ENCODE measurements around the gene NR4A3.

NR4A3 gene

DNA sequence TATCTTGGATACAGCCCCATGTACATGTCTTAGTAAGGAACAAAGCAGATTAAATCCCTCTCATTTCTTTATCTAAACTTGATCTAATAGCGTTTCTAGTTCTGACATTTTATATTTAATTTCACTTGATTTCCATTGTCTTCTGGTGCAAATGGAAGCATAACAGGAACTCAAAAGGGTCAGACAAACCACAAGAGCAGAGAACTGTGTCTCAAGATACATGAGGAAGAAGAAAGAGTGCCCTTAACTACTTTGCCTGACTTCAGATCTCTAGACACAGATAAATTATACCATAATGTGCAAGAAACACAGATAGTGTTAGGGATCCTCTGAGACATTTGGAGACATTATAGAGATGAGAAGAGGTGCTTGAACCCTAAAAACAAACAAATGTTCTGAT lies 64.1 kb downstream of the NR4A3 start:
- DNase-seq: no peak

DNA sequence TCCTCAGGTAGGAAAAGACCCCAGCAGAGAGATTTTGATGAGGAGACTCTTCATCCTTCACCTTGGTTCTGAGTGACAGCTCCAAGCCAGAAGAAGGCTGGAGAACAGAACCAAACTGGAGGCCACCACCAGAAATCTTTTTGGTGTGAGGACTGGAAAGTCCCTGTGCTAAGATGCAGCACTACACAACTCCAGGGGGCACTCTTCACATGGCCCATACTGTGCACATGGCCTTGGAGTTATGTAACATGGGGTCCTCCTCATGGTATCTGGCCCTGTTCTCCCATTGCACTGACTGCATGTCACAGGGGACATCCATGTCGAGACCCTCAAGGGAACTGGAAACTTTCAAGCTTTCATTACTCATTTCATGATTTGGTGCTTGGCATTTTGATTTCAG lies 67.4 kb downstream of the NR4A3 start:
- no peak for DNase-seq

- DNase-seq: no peak
Observed at GRCh38 chr9:99894826-99895225, 73.1 kb downstream of the NR4A3 start.

- no peak for DNase-seq
Observed at GRCh38 chr9:99895510-99895909, 73.8 kb downstream of the NR4A3 start.

GRCh38 chr9:99896119-99896518 lies 74.4 kb downstream of the NR4A3 start:
- DNase-seq: no peak

- no peak for DNase-seq
Observed at GRCh38 chr9:99903393-99903792, 81.7 kb downstream of the NR4A3 start.

DNA sequence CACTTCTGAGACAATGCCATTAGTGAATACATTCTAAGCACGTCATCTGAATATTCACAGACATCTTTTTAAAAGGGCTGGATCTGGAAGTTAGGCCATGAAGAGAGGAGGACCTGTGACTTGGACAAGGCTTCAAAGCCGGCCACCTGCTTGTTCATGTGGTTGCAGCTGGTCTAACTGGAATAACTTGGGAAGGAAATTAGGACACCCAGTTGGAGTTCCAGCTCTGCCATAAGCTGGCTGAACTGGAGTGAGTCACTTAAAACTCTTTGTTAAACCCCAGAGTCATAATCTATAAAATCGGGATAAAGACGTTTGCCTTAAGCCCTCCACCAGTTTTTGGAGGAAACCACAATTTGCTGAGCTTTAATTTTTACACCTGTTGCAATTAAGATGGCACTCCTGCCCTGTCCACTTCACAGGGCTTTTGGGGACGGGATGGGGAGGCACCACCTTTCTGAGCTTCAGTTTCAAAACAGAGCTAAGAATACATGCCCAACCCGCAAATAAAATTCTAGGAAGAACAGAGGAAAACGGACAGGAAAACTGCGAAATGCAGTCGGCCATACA lies 84.2 kb downstream of the NR4A3 start:
- DNase-seq: no peak

DNA sequence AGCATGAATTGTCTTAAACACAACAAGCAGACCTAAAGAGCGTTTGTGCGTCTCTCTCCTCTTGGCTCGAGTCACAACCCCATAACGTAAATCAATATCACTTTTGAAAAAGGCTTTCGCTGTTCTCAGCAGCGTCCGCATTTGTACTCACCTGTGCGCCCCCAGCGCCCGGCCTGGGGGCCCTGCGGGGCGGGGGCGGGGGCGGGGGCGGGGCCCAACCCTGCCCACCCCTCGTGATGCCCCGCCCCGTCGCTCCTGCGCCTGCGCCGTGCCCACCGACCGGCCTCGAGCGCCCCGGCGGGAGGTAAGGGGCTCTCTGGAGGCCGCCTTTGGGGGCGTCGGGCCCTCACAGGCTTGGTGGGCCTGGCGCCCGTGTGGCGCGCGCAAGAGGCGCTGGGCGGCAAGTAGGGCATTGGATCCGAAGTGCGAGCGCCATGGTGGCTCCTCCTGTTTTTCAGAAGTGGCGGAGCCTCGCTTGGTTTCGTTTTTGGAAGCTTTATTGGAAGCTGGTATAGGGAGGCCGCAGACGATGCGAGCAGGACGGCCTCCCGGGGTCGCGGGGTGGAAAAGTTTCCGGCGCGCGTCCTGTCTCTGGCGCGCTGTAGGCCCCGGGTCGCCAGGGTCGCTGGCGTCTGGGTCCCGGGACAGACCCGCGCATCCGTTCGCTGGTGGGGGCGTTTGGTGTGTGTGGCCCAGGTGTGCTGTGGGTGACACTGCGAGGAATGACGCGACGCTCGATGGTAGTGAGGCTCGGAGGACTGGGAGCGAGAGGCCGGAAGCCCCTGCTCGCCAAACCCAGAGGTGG lies 84.9 kb downstream of the NR4A3 start, which contains the start of gene STX17:
TSS of gene STX17 (plus strand) at position 252 of the 805 bp plus-strand sequence. CDS start 8,586 bp downstream, outside the sequence.
- DNase-seq: peak; percentile 80 to 84

DNA sequence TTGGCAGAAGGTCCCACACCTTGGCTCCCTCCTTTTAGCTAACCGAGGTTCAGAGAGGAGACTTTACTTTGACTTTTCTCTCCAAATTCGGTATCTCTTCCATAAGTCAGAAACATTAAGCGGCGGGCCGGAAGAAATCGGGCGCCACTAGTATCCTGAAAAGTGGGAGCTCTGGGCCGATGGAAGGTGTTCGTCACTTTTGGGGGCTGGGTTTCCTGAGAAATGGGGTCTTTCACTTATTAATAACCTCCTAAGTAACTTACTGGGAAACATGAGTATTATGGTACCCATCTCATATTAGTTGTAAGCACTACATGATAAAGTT lies 85.5 kb downstream of the NR4A3 start:
- no peak for DNase-seq

DNA sequence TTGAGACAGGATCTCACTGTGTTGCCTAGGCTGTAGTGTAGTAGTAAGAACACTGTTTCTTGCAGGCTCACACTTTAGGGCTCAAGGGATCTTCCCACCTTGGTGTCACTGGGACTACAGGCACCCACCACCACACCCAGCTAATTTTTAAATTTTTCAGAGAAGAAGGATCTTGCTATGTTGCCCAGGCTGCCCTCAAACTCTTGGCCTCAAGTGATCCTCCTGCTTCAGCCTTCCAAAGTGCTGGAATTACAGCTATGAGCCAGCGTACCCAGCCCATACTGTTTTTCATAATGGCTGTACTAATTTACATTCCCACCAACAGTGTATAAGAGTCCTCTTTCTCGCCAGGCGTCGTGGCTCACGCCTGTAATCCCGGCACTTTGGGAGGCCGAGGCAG lies 89.9 kb downstream of the NR4A3 start:
- no peak for DNase-seq

Measured in CD4-positive, alpha-beta T cell treated with Interleukin-1 beta for 1 hour (primary cell).